Measurements from ENCODE around the gene UBE2Q1.
"Not testable (repeated sequence)": the region's sequence is repeated elsewhere in the genome, so short reads cannot be mapped to it uniquely, and the experiment has no call there.

The UBE2Q1 gene

GRCh38 chr1:154550070-154550469 is 8.4 kb downstream of the UBE2Q1 start:
- H3K4me3 Mint-ChIP-seq, result no peak overlapping the region
- H3K9me3 Mint-ChIP-seq, result no peaks in the 10 kb centered on the region
- no peak overlapping the region for H3K27ac Mint-ChIP-seq
- H3K36me3 Mint-ChIP-seq (ENCODE audit: low read depth), result peaks cover 70% of the 10 kb centered on the region
- H3K27me3 Mint-ChIP-seq, result no peaks in the 10 kb centered on the region
- no peak for DNase-seq
- peaks cover 29% of the 10 kb centered on the region for H3K4me1 Mint-ChIP-seq (ENCODE audit: low read depth)

DNA sequence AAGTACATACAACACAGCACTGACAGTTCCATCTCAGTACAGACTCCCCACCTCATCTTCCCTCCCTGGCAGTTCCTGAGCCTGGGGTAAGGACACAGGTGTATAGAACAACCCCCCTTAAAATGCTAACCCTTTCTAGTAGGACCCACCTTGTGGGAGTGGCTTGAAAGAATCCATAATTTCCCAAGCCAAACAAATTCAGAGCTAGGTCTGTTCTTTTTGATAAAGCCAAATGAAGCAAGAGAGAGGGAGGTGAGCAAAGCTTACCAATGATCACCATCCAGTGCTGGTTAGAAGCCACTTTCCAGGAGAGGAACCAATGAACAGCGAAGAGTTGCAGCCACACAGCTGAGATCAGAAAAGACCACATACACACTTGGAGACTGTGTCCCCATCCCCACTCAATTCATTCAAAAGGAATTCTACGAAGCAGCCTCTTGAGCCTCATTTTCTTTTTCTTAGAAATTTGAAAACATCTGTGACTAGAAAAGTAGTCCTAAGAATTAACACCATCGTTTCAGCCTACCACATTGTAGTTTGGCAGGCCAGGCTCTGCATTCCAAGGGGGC is 9.2 kb downstream of the UBE2Q1 start:
- H3K4me3 Mint-ChIP-seq, result no peak overlapping the region
- no peaks in the 10 kb centered on the region for H3K27me3 Mint-ChIP-seq
- peaks cover 62% of the 10 kb centered on the region for H3K36me3 Mint-ChIP-seq (ENCODE audit: low read depth)
- peak overlapping the region; percentile 82 for H3K27ac Mint-ChIP-seq
- no peaks in the 10 kb centered on the region for H3K9me3 Mint-ChIP-seq
- peaks cover 28% of the 10 kb centered on the region for H3K4me1 Mint-ChIP-seq (ENCODE audit: low read depth)
- no peak for DNase-seq

- H3K9me3 Mint-ChIP-seq, result no peaks in the 10 kb centered on the region
- H3K4me3 Mint-ChIP-seq, result no peak overlapping the region
- no peak for DNase-seq
- no peaks in the 10 kb centered on the region for H3K27me3 Mint-ChIP-seq
- H3K4me1 Mint-ChIP-seq (ENCODE audit: low read depth), result peaks cover 26% of the 10 kb centered on the region
- peaks cover 49% of the 10 kb centered on the region for H3K36me3 Mint-ChIP-seq (ENCODE audit: low read depth)
- peak overlapping the region; percentile 13 for H3K27ac Mint-ChIP-seq
These were observed 10.4 kb downstream of the UBE2Q1 start for GRCh38 chr1:154548028-154548427.

DNA sequence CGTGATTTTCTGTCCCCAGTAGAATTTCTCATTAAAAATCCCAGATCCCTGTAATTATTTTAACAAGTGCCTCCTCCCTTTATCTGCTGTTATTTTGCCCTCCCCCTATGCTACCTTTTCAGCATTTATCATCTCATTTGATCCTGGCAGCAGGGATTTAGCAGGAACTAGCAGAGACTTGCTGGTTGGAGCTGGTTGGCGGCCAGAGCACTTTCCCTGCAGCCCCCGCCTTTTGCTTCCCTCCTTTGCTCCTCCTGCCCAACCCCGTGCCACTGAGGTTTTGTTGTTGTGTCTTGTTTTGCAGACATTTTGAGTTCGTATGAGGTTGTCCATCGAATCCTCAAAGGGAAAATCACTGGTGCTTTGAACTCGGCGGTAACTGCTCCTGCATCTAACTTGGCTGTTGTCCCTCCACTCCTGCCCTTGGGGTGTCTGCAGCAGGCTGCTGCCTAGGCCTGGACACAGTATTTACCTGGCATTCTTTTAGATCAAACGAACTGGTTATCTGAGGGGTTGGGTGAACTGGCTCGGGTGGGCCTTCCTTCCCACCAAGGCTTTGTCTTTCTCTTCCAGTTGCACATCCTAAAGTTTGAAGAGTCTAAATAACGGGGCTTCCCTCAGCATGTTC is 11.2 kb downstream of the UBE2Q1 start:
- H3K4me1 Mint-ChIP-seq (ENCODE audit: low read depth), result peaks cover 26% of the 10 kb centered on the region
- H3K4me3 Mint-ChIP-seq, result no peak overlapping the region
- H3K27ac Mint-ChIP-seq, result no peak overlapping the region

DNA sequence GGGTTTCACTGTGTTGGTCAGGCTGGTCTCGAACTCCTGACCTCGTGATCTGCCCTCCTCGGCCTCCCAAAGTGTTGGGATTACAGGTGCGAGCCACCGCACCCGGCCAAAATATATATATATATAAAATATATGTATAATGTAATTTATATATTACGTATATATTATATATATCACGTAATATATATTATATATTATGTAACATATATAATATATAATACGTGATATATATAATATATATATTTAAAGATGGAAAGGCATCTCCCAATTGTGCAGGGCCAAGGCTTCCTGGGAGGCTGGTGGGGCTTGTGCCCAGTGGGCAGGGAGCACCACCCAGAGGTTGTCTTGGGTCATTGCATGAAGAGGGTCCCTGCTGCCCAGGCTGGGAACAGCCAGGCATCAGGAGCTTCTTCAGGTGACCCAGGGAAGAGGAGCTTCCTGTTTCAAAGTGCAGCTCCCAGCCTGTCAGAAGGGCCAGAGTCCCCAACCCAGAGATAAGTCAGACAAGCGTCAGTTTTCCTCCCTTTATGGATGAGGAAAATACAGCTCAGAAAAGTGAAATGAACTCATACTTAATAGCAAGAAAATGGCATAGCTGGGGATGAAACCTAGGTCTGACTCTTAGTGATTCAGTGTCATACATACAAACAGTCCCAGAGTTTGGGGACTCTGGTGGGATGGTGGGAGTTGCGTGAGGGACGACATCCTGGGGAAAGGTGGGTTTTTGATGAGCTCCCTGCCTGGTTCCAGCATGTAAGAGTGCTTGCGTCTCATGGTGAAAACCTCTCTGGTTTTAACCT is 12.0 kb downstream of the UBE2Q1 start:
- DNase-seq, result peak; percentile 68
- Mint-ChIP-seq H3K4me1 (ENCODE audit: low read depth) (peaks cover 26% of the 10 kb centered on the region), H3K4me3 (no peak overlapping the region), H3K27me3 (no peaks in the 10 kb centered on the region), H3K36me3 (ENCODE audit: low read depth) (peaks cover 34% of the 10 kb centered on the region), H3K27ac (no peak overlapping the region), H3K9me3 (no peaks in the 10 kb centered on the region)

More for the DNA sequence above, 11.2 kb downstream of the UBE2Q1 start:
- H3K9me3 Mint-ChIP-seq, result no peaks in the 10 kb centered on the region
- peaks cover 41% of the 10 kb centered on the region for H3K36me3 Mint-ChIP-seq (ENCODE audit: low read depth)
- no peak for DNase-seq
- H3K27me3 Mint-ChIP-seq, result no peaks in the 10 kb centered on the region

DNA sequence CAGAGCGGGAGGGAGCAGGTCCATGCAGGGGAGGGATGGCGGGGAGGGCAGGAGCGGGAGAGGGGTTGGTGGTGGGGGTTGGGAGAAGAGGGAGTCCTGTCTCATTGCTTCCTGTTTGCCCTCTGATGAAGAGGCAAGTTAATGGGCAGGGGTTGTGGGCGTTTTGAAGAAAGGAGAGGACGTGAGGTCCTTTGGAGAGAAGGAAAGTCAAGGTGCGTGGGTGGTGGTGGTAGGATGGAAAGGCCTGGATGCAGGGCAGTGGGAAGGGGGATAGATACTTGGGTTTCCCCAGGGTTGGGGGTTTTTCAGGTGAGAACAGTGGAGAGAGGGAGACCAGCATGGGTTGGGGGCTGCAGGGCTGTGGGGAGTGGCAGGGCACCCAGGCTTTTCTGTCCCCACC is 17.2 kb downstream of the UBE2Q1 start:
- H3K4me1 Mint-ChIP-seq (ENCODE audit: low read depth), result no peaks in the 10 kb centered on the region
- DNase-seq, result no peak
- H3K27ac Mint-ChIP-seq, result no peak overlapping the region
- no peaks in the 10 kb centered on the region for H3K36me3 Mint-ChIP-seq (ENCODE audit: low read depth)
- no peaks in the 10 kb centered on the region for H3K9me3 Mint-ChIP-seq
- H3K4me3 Mint-ChIP-seq, result no peak overlapping the region
- no peaks in the 10 kb centered on the region for H3K27me3 Mint-ChIP-seq

DNA sequence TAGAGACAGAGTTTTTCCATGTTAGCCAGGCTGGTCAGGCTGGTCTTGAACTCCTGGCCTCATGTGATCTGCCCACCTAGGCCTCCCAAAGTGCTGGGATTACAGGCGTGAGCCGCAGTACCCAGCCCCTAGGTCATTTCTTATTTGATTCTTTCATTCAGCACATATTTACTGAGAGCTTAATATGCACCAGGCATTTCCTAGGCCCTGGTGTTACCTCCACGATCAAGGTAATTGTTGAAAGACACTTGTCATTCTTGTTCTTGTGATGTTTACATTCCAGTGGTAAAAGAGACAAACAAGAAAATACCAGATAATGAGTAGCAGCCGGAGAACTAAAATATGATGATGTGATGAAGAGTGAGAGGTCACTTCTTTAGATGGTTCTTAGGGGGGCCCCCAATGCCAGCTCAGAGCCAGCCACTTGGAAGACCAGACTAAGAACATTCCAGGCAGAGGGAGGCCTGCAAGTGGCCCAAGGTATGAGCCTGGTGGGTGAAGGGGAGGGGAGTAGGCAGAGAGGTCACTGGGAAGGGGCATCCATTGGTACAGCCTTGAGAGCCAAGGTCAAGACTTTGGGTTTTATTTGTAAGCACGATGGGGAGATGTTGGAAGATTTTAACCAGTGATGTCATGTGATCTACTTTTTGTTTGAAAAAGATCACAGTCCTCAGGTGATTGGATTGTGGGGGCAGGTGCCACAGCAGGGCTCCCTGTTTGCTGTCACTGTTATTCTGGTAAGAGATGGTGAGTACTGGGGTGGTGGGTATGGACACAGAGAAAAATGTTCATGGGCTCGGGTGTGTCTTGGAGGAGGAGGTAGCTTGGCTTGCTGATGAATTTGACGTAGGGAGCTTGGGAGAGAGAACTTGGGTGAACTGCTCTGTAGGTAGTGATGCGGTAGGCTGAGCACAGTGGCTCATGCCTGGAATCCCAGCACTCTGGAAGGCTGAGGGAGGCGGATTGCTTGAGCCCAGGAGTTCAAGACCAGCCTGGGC is 18.7 kb downstream of the UBE2Q1 start:
- Mint-ChIP-seq H3K27me3 (peaks cover 3% of the 10 kb centered on the region), H3K9me3 (no peaks in the 10 kb centered on the region), H3K4me3 (no peak overlapping the region), H3K4me1 (ENCODE audit: low read depth) (no peaks in the 10 kb centered on the region), H3K27ac (no peak overlapping the region), H3K36me3 (ENCODE audit: low read depth) (no peaks in the 10 kb centered on the region)
- no peak for DNase-seq

DNA sequence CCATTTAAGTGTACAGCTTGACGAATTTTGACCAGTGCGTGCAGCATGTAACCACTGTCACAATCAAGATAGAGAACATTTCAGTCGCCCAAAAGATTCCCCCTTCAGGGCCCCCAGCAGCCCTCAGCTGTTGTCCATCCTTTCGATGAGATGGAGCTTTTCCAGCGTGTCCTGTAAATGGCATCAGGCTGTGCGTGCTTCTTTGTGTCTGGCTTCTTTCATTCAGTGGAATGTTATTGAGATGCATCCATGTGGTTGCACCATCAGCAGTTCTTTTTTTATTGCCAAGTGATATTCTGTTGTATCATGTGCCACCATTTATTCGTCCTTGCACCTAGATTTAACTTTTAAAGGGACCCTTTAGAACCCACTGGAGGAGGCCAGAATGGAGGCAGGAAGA is 21.9 kb downstream of the UBE2Q1 start:
- Mint-ChIP-seq H3K27me3 (peaks cover 5% of the 10 kb centered on the region), H3K4me1 (ENCODE audit: low read depth) (no peaks in the 10 kb centered on the region), H3K36me3 (ENCODE audit: low read depth) (no peaks in the 10 kb centered on the region), H3K4me3 (no peak overlapping the region), H3K9me3 (no peaks in the 10 kb centered on the region), H3K27ac (no peak overlapping the region)
- DNase-seq, result no peak

- peaks cover 5% of the 10 kb centered on the region for H3K27me3 Mint-ChIP-seq
- H3K27ac Mint-ChIP-seq, result no peak overlapping the region
- no peaks in the 10 kb centered on the region for H3K4me1 Mint-ChIP-seq (ENCODE audit: low read depth)
- no peak for DNase-seq
- H3K9me3 Mint-ChIP-seq, result no peaks in the 10 kb centered on the region
- H3K36me3 Mint-ChIP-seq (ENCODE audit: low read depth), result no peaks in the 10 kb centered on the region
- H3K4me3 Mint-ChIP-seq, result no peak overlapping the region
These were observed 24.3 kb downstream of the UBE2Q1 start for GRCh38 chr1:154533952-154534844.

- not testable (repeated sequence) for H3K27me3 Mint-ChIP-seq, DNase-seq
These were observed 26.5 kb downstream of the UBE2Q1 start for GRCh38 chr1:154531950-154532349.

GRCh38 chr1:154529308-154529707 is 29.2 kb downstream of the UBE2Q1 start:
- no peaks in the 10 kb centered on the region for H3K9me3 Mint-ChIP-seq
- no peaks in the 10 kb centered on the region for H3K36me3 Mint-ChIP-seq (ENCODE audit: low read depth)

More at GRCh38 chr1:154531950-154532349, 26.5 kb downstream of the UBE2Q1 start:
- H3K4me1 Mint-ChIP-seq (ENCODE audit: low read depth); H3K27ac Mint-ChIP-seq; H3K9me3 Mint-ChIP-seq; H3K4me3 Mint-ChIP-seq; H3K36me3 Mint-ChIP-seq (ENCODE audit: low read depth): not testable (repeated sequence)

DNA sequence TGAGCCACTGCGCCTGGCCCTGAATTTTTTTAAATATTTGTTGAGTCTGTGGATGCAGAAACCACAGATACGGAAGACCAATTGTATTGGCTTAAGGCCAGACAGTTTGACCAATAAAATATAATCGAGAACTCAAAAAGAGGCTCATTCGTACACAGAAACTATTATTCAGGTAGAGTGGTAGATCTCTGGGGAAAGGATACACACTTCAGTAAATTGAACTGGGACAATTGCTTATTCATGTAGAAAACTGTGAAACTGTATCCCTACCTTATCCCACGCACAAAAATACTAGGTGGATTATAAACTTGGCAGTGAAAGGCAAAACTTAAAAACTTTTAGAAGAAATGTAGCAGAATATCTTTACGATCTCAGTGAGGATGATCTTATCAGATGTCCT is 31.3 kb downstream of the UBE2Q1 start:
- no peak overlapping the region for H3K4me3 Mint-ChIP-seq
- H3K27me3 Mint-ChIP-seq, result peaks cover 3% of the 10 kb centered on the region
- H3K9me3 Mint-ChIP-seq, result no peaks in the 10 kb centered on the region
- H3K36me3 Mint-ChIP-seq (ENCODE audit: low read depth), result no peaks in the 10 kb centered on the region
- no peaks in the 10 kb centered on the region for H3K4me1 Mint-ChIP-seq (ENCODE audit: low read depth)
- DNase-seq, result no peak
- no peak overlapping the region for H3K27ac Mint-ChIP-seq

More at GRCh38 chr1:154529308-154529707, 29.2 kb downstream of the UBE2Q1 start:
- no peak overlapping the region for H3K4me3 Mint-ChIP-seq
- no peaks in the 10 kb centered on the region for H3K4me1 Mint-ChIP-seq (ENCODE audit: low read depth)
- H3K27me3 Mint-ChIP-seq, result peaks cover 2% of the 10 kb centered on the region
- no peak for DNase-seq
- H3K27ac Mint-ChIP-seq, result no peak overlapping the region

DNA sequence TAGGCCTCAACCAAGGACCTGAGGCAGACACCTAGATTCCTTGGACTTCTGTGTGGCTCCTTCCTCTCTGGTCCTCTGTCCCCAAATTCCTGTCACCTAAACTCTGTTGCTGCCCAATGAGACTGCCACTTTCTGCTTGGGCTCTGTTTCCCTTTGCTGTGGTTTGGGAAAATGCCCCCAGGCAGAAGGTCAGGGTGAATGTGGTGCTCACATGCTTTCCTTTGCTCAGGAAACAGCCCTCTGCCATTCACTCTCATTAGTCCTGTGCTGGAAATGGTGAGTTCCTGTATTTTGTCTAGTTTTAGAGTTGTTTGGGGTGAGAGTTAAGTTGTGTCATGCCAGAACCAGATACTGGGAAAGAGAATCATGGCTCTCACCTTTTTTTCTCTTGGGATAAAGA is 33.6 kb downstream of the UBE2Q1 start:
- DNase-seq, result no peak
- H3K4me1 Mint-ChIP-seq (ENCODE audit: low read depth), result peaks cover 3% of the 10 kb centered on the region
- no peaks in the 10 kb centered on the region for H3K9me3 Mint-ChIP-seq
- H3K4me3 Mint-ChIP-seq, result no peak overlapping the region
- no peaks in the 10 kb centered on the region for H3K36me3 Mint-ChIP-seq (ENCODE audit: low read depth)
- H3K27ac Mint-ChIP-seq, result no peak overlapping the region
- H3K27me3 Mint-ChIP-seq, result peaks cover 3% of the 10 kb centered on the region

All from activated T-cell treated with anti-CD3 and anti-CD28 coated beads, Interleukin-2, amount 50 U/mL, for 24 hours (primary cell).